SK-N-SH treated with all-trans-retinoic acid at 6 μM for 48 hours (cell line): ENCODE data around the gene SBF2.

Experiments
- ARNTL ChIP-seq: fragments of 450-650 bp; formaldehyde crosslinking; IDR thresholded peaks from 2 replicates; pipeline ENCODE4 v1.5.0; 2020; ENCODE audit warnings: low read depth, mild to moderate bottlenecking, moderate library complexity, borderline replicate concordance
- ESRRG ChIP-seq: fragments of 250-450 bp; sonication (Bioruptor Pico); IDR thresholded peaks from 2 replicates; pipeline ENCODE4 v1.6.1; 2021; ENCODE audit warnings: mild to moderate bottlenecking
- PATZ1 ChIP-seq: fragments of 250-450 bp; sonication (Bioruptor Pico); IDR thresholded peaks from 2 replicates; pipeline ENCODE4 v1.8.0; 2020; ENCODE audit warnings: mild to moderate bottlenecking, moderate library complexity, borderline replicate concordance
- TCF4 ChIP-seq: fragments of 250-450 bp; sonication (Bioruptor Pico); IDR thresholded peaks from 2 replicates; pipeline ENCODE4 v1.8.0; 2021; ENCODE audit warnings: mild to moderate bottlenecking, moderate library complexity, borderline replicate concordance
- TF ChIP-seq, protein P1 (sequence below): fragments of 250-450 bp; sonication (Bioruptor Pico); IDR thresholded peaks from 2 replicates; pipeline ENCODE4 v1.5.1; 2020; ENCODE audit warnings: low read depth, mild to moderate bottlenecking, moderate library complexity

- no peak for TF ChIP-seq ESRRG (CRISPR knock-in tag)
- no peak for TF ChIP-seq TCF4 (CRISPR knock-in tag)
- no peak for TF ChIP-seq PATZ1 (CRISPR knock-in tag)
- TF ChIP-seq, protein P1, sequence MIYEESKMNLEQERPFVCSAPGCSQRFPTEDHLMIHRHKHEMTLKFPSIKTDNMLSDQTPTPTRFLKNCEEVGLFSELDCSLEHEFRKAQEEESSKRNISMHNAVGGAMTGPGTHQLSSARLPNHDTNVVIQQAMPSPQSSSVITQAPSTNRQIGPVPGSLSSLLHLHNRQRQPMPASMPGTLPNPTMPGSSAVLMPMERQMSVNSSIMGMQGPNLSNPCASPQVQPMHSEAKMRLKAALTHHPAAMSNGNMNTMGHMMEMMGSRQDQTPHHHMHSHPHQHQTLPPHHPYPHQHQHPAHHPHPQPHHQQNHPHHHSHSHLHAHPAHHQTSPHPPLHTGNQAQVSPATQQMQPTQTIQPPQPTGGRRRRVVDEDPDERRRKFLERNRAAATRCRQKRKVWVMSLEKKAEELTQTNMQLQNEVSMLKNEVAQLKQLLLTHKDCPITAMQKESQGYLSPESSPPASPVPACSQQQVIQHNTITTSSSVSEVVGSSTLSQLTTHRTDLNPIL (CRISPR knock-in tag): no peak
- no peak for TF ChIP-seq ARNTL (CRISPR knock-in tag)
These were observed 37.7 kb upstream of the SBF2 start for GRCh38 chr11:10331548-10332289.
